OCI-LY1 (cell line): ENCODE results near the gene VWDE.

Source experiments
- EZH2 ChIP-seq: fragments of 200-600 bp; sonication (generic), shearing (Covaris generic); IDR thresholded peaks from 2 replicates; pipeline ENCODE4 v1.8.0; 2017; ENCODE audit warnings: borderline replicate concordance, mixed run types, mild to moderate bottlenecking, antibody characterized with exemption, low read length, moderate library complexity, mixed read lengths
- TF ChIP-seq, protein P1 (sequence below): fragments of 200-600 bp; sonication (generic), shearing (Covaris generic); IDR thresholded peaks from 2 replicates; pipeline ENCODE4 v1.5.1; 2017; ENCODE audit warnings: mild to moderate bottlenecking, antibody characterized with exemption, low read length, moderate library complexity, mixed read lengths

DNA sequence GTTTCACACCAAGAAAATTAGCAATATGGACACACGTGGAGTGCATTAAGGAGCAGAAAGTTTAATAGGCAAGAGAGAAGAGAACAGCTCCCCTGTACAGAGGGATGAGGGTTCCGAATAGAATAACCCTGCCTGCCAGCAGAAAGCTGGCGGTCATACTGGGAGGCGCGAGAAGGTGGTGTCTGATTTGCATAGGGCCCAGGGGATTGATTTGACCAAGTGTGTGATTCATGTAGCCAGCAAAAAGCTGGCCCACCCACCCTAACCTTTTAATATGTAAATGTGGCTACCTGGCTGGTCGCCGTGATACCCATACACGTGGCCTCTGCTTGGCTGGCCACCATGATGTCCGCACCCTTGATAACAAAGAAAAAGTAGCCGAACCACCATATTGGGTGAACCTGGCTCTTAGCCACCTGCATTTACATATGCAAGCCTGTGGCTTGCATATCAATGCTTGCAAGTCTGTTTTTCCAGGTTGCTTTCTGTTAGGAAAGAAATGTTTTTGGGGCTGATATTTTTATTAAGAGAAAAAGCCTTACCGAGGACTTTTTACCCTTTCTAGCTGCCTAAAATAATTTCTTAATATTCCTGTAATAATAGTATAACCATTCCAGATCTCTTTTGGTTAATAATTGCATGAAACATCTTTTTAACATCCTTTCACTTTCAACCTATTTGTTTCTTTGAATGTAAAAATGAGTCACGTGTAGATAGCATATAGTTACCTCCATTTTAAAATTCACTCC is 20.5 kb upstream of the VWDE start:
- TF ChIP-seq, protein P1, sequence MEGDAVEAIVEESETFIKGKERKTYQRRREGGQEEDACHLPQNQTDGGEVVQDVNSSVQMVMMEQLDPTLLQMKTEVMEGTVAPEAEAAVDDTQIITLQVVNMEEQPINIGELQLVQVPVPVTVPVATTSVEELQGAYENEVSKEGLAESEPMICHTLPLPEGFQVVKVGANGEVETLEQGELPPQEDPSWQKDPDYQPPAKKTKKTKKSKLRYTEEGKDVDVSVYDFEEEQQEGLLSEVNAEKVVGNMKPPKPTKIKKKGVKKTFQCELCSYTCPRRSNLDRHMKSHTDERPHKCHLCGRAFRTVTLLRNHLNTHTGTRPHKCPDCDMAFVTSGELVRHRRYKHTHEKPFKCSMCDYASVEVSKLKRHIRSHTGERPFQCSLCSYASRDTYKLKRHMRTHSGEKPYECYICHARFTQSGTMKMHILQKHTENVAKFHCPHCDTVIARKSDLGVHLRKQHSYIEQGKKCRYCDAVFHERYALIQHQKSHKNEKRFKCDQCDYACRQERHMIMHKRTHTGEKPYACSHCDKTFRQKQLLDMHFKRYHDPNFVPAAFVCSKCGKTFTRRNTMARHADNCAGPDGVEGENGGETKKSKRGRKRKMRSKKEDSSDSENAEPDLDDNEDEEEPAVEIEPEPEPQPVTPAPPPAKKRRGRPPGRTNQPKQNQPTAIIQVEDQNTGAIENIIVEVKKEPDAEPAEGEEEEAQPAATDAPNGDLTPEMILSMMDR, result no peak
- no peak for TF ChIP-seq EZH2
